BJ (cell line): ENCODE results near the gene TBC1D30. TPM values are rescaled to one million over a fixed set of nuclear protein-coding genes. Genes with fewer than 3 reads are reported as not detected.
A peak's percentile ranks its signal among the peaks of the same experiment; 100 is the strongest.
"Not testable (repeated sequence)": the region's sequence is repeated elsewhere in the genome, so short reads cannot be mapped to it uniquely, and the experiment has no call there.

Source experiments
- CTCF ChIA-PET: fragments of 350-600 bp; formaldehyde crosslinking; extraction: SDS; loops from one replicate; lab custom pipeline; 2021; ENCODE audit warnings: antibody characterized with exemption, inconsistent platforms; lab: Yijun Ruan, JAX
- POLR2A ChIA-PET: fragments of 300-600 bp; sonication (Branson Sonifier 250); formaldehyde crosslinking; extraction: SDS; loops from one replicate; lab custom pipeline; 2021; ENCODE audit warnings: antibody characterized with exemption; lab: Charles Lee
- DNase-seq: peaks from one replicate; pipeline ENCODE4 v3.0.0-alpha.2; 2011; ENCODE audit warnings: low read depth
- H3K27me3 ChIP-seq: 2 replicates; pipeline ENCODE4 v1.6.0; 2011; ENCODE audit warnings: low read length; ENCODE audit not compliant: control insufficient read depth, insufficient read depth
- H3K36me3 ChIP-seq: 2 replicates; pipeline ENCODE4 v1.5.1; 2011; ENCODE audit warnings: low read length; ENCODE audit not compliant: control insufficient read depth, insufficient read depth
- H3K4me3 ChIP-seq: 2 replicates; pipeline ENCODE4 v1.5.1; 2011; ENCODE audit warnings: low read depth, mild to moderate bottlenecking, control low read depth, low read length
- polyA plus RNA-seq: library from polyadenylated mRNA; depleted of rRNA; stranded (reverse); fragments of >200 nt; gene quantifications from 2 replicates; pipeline ENCODE4 v1.2.3, GENCODE V29; 2011
- TF ChIP-seq, protein P1 (sequence below): IDR thresholded peaks from 2 replicates; pipeline ENCODE4 v1.5.1; 2011; ENCODE audit warnings: low read depth, mild to moderate bottlenecking, control low read depth, inconsistent platforms, low read length, moderate library complexity; ENCODE audit not compliant: insufficient read depth

TBC1D30 gene
- polyA plus RNA-seq, 1 experiment = 0.22 TPM

DNA sequence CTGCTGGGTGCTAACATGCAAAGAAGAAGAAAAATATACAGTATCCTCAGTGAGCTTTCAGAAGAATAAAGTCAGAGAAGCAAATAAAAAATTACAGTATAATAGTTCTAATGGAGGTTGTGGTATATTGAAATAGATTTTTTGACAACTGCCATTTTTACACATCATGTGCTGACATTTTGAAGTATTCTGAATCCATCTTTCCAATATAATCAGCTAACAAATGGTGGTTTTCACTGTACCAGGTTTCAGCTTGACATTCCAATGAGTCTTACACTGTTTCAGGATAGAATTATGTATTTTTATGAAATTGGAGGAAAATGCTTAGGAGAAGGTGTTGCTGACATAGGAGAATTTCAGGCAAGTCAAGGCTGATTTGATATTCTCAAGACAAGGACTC, 26.3 kb upstream of the TBC1D30 start:
- no peak for DNase-seq
- no peak overlapping the region for H3K4me3 ChIP-seq
- POLR2A ChIA-PET = no interaction called here
- H3K27me3 ChIP-seq = peaks cover 6% of the 10 kb centered on the region
- TF ChIP-seq, protein P1, sequence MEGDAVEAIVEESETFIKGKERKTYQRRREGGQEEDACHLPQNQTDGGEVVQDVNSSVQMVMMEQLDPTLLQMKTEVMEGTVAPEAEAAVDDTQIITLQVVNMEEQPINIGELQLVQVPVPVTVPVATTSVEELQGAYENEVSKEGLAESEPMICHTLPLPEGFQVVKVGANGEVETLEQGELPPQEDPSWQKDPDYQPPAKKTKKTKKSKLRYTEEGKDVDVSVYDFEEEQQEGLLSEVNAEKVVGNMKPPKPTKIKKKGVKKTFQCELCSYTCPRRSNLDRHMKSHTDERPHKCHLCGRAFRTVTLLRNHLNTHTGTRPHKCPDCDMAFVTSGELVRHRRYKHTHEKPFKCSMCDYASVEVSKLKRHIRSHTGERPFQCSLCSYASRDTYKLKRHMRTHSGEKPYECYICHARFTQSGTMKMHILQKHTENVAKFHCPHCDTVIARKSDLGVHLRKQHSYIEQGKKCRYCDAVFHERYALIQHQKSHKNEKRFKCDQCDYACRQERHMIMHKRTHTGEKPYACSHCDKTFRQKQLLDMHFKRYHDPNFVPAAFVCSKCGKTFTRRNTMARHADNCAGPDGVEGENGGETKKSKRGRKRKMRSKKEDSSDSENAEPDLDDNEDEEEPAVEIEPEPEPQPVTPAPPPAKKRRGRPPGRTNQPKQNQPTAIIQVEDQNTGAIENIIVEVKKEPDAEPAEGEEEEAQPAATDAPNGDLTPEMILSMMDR = no peak
- CTCF ChIA-PET = interaction anchor here (1.1 to 2.4 kb wide), 3 partner anchors 12 to 322 kb away, joined by 3 to 14 read pairs (median 5); no protein-coding TSS in a partner anchor
- H3K36me3 ChIP-seq = no peaks in the 10 kb centered on the region

DNA sequence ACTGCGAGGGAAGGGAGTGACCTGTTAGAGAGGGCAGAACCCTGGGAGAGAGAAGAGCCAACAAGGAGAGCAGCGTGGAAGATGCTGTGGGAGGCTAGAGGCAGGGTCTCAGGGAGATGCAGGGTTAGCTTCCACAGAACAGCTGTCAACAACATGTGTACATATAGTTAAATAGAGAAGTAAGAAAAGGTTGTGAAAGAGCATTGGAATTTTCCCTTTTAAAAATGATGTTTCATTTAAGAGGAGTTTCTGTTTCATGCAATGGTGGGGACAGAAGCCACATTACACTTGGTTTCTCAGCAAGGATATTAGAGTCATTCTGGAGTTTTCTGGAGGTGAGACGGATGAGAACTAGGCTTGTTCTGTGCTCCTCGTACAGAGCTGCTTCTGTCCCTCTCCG, 23.8 kb upstream of the TBC1D30 start:
- TF ChIP-seq, protein P1 = no peak
- CTCF ChIA-PET = interaction anchor here (0.9 to 2.5 kb wide), 7 partner anchors 8 to 322 kb away, joined by 4 to 15 read pairs (median 7); no protein-coding TSS in a partner anchor
- Histone ChIP-seq H3K27me3 (peaks cover 5% of the 10 kb centered on the region), H3K4me3 (no peak overlapping the region), H3K36me3 (no peaks in the 10 kb centered on the region)
- DNase-seq = no peak
- POLR2A ChIA-PET = no interaction called here

DNA sequence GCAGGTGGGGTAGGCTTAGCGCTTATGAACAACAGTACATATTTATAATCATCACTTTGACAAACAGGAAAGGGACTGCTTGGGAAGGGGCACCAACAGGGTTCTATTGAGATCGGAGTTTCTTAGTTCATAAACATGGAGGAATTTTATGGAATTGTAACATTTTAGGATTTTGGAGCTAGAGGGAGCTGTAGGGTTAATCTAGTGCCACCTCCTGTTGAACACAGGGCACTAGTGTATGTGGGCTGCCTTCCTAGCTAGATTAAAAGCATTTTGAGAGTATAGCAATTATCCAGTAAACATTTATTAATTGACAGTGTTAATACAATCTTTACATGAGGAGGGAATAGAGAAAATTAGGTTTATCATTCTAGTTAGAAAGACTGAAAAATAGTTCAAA, 23.1 kb upstream of the TBC1D30 start:
- TF ChIP-seq, protein P1 = peak; percentile 40
- ChIA-PET POLR2A (no interaction called here), CTCF (interaction anchor here (0.8 to 2.5 kb wide), 24 partner anchors 8 to 437 kb away, joined by 3 to 15 read pairs (median 4); partner anchors contain the start of gene TBC1D30)
- Histone ChIP-seq H3K27me3 (peaks cover 7% of the 10 kb centered on the region), H3K4me3 (no peak overlapping the region), H3K36me3 (no peaks in the 10 kb centered on the region)
- DNase-seq = no peak

DNA sequence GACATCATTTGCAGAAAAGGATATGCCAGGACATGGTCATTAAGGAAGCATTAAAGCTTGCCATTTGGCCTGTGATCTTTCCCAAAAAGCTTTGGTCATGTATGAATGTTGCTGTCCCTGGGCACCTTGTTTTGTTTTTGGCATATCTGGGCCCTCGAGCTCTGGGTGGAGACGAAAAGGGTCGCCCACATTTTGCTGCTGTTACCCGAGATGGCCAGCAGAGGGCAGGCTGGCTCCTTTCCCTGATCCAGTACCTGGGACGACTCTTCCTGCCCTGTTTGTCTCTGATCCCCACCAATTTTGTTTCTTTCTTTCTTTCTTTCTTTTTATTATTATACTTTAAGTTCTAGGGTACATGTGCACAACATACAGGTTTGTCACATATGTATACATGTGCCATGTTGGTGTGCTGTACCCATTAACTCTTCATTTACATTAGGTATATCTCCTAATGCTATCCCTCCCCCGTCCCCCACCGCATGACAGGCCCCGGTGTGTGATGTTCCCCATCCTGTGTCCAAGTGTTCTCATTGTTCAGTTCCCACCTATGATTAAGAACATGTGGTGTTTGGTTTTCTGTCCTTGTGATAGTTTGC, 22.2 kb upstream of the TBC1D30 start:
- TF ChIP-seq, protein P1 = peak; percentile 91
- H3K36me3 ChIP-seq, H3K4me3 ChIP-seq, H3K27me3 ChIP-seq, DNase-seq, POLR2A ChIA-PET: not testable (repeated sequence)
- CTCF ChIA-PET = interaction anchor here (0.6 to 2.5 kb wide), 30 partner anchors 8 to 437 kb away, joined by 3 to 15 read pairs (median 4); partner anchors contain the start of gene TBC1D30

DNA sequence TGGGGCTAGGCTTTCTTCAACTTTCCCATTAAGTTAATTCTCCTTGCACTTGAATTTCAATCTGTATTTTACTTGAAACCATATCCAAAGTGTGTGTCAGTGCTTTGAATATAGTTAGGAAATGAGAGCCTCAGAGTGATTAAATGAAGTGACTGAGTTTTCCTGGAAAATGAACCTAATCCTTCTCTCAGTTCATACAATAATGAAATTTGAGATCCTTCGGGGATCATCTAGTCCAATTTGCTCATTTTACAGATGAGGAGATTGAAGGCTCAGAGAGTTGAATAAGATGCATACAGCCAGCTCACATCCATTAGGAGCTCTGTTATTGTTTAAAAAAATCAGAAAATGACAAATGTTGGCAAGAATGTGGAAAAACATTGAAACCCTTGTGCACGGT, 18.3 kb upstream of the TBC1D30 start:
- ChIA-PET POLR2A (no interaction called here), CTCF (interaction anchor here (2.3 kb wide), 1 partner anchor 10 kb away, joined by 6 read pairs; no protein-coding TSS in a partner anchor)
- TF ChIP-seq, protein P1 = no peak
- no peaks in the 10 kb centered on the region for H3K36me3 ChIP-seq
- H3K27me3 ChIP-seq = peaks cover 4% of the 10 kb centered on the region; the same call in 1 of the 2 replicates
- no peak for DNase-seq
- H3K4me3 ChIP-seq = no peak overlapping the region
